ENCODE data around the gene GPR3. TPM values are rescaled to one million over a fixed set of nuclear protein-coding genes. Genes with fewer than 3 reads are reported as not detected.
A peak's percentile ranks its signal among the peaks of the same experiment; 100 is the strongest.

GPR3 gene
- total and polyA plus RNA-seq, 3 donors from 2014 or later = 0.12 to 0.47 (median 0.20) TPM

DNA sequence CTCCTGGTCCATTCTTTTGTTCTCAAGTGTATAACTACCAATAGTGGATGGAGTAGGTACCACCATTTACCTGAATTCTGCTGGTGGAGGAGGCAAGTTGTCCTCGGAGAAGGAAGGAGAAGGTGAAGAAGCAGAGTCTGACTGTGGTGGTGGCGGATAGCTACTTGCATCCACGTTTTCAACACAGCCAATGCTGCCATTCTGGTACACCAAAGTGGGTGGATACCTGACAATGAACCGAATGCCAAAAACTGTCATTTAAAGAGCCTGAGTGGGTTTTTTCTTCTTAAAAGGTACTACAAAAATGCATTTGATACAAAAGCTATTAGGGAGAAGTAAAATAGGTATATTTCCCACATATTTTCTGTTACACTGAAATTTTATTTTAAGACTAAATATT, 20.1 kb downstream of the GPR3 start:
- H3K4me3 ChIP-seq = no peak overlapping the region
- no peaks in the 10 kb centered on the region for H3K36me3 ChIP-seq (ENCODE audit: low read depth, missing control alignments)
- 95 to 96% methylated on average over 4 of the region's 4 CpGs for WGBS, 2 donors
- peaks cover 5% of the 10 kb centered on the region for H3K4me1 ChIP-seq
- no peak for TF ChIP-seq POLR2A (IDR thresholded peaks at IDR 0.05)
- TF ChIP-seq, protein P1, sequence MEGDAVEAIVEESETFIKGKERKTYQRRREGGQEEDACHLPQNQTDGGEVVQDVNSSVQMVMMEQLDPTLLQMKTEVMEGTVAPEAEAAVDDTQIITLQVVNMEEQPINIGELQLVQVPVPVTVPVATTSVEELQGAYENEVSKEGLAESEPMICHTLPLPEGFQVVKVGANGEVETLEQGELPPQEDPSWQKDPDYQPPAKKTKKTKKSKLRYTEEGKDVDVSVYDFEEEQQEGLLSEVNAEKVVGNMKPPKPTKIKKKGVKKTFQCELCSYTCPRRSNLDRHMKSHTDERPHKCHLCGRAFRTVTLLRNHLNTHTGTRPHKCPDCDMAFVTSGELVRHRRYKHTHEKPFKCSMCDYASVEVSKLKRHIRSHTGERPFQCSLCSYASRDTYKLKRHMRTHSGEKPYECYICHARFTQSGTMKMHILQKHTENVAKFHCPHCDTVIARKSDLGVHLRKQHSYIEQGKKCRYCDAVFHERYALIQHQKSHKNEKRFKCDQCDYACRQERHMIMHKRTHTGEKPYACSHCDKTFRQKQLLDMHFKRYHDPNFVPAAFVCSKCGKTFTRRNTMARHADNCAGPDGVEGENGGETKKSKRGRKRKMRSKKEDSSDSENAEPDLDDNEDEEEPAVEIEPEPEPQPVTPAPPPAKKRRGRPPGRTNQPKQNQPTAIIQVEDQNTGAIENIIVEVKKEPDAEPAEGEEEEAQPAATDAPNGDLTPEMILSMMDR (IDR thresholded peaks at IDR 0.05) = no peak
- DNase-seq = no peak
- no peaks in the 10 kb centered on the region for H3K9me3 ChIP-seq
- no peaks in the 10 kb centered on the region for H3K27me3 ChIP-seq
- intact Hi-C loops (cut with DNase I; ENCODE audit: low total_unique reads) = loop anchor here (10.0 kb wide), 1 partner anchor 92 kb away; no protein-coding TSS in a partner anchor
- H3K27ac ChIP-seq = no peak overlapping the region

DNA sequence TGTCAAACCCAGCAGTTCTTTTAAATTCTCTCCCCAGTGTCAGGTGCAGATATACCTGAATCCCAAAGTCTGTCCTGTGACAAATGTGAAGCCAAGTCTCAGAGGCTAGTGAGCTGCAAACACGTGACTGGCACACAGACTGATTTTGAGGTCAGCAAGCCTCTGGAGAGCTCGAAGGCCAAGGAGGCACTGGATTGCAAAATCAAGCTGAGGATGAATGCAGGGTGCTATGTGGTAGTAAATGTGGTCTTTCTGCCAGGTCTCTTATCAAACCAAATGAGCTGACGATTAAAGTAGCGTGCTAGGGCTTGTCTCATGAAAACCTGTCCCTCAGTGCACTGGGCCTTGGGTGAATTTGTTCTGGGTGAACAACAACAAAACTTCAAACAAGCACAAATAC, 20.6 kb downstream of the GPR3 start:
- H3K9me3 ChIP-seq = no peaks in the 10 kb centered on the region
- intact Hi-C loops (cut with DNase I; ENCODE audit: low total_unique reads) = loop anchor here (10.0 kb wide), 1 partner anchor 92 kb away; no protein-coding TSS in a partner anchor
- no peak for DNase-seq
- no peak overlapping the region for H3K4me3 ChIP-seq
- H3K4me1 ChIP-seq = peaks cover 10% of the 10 kb centered on the region
- H3K36me3 ChIP-seq (ENCODE audit: low read depth, missing control alignments) = no peaks in the 10 kb centered on the region
- no peaks in the 10 kb centered on the region for H3K27me3 ChIP-seq
- no peak overlapping the region for H3K27ac ChIP-seq
- TF ChIP-seq POLR2A (IDR thresholded peaks at IDR 0.05) = no peak
- TF ChIP-seq, protein P1 (IDR thresholded peaks at IDR 0.05) = no peak
- 80 to 82% methylated on average over 4 of the region's 4 CpGs for WGBS, 2 donors

DNA sequence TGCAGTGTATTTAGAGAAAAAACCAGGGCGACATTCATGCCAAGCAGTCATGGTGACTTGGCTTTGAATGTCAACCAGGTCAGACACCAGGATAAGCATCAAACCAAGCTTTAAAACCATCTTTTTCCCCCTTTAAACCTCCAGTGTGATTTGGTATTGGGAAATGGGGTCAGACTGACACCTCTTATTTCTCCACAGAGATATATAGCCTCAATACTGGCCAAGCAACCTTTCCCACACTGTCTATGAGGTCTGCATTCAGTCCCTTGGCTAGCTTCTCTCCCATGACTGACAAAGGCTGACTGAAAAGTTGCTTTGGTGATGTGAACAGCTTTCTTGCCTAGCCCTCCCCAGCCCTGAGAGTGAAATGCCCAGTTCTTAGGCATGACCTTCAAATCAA, 21.7 kb downstream of the GPR3 start:
- Histone ChIP-seq H3K27me3 (no peaks in the 10 kb centered on the region), H3K36me3 (ENCODE audit: low read depth, missing control alignments) (no peaks in the 10 kb centered on the region), H3K4me3 (no peak overlapping the region), H3K9me3 (no peaks in the 10 kb centered on the region), H3K4me1 (peaks cover 19% of the 10 kb centered on the region), H3K27ac (no peak overlapping the region)
- TF ChIP-seq POLR2A (IDR thresholded peaks at IDR 0.05) = no peak
- TF ChIP-seq, protein P1 (IDR thresholded peaks at IDR 0.05) = no peak
- WGBS, 2 donors = 97 to 100% methylated on average over 1 of the region's 1 CpG
- no peak for DNase-seq
- intact Hi-C loops (cut with DNase I; ENCODE audit: low total_unique reads) = loop anchor here (10.0 kb wide), 1 partner anchor 91 kb away; no protein-coding TSS in a partner anchor

DNA sequence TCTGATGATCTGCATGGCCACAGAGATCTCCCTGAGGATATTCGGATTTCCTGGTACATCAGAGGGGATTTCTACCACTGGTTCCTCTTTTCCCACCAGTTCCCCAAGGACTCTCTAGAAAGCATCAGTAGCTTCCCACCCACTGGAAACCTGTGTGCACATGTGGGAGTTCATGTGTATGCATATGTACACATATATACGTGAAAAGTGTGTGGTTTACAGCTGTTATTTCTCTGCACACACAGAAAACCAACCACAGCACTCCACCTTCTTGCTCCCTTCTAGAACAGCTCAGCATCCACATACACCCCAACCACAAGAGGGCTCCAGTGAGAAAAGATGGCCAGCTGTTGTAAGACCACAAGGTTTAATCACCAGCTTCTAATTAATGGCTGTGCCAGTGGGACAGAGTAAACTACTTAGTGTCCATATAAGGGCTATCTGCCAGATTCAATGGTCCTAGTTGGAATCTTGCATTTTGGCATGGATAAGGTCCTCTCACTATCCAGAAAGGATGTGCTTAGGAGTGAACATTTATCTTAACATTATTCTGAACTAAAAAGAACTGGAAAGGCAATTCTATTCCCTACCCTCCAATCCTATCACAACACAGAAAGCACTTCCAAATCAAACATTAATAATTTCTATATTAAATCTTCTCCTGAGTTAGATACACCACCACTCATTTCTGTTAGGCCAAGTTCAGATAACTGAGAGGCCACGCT, 24.1 kb downstream of the GPR3 start:
- Histone ChIP-seq H3K27me3 (no peaks in the 10 kb centered on the region), H3K9me3 (no peaks in the 10 kb centered on the region), H3K4me1 (peaks cover 20% of the 10 kb centered on the region), H3K27ac (no peak overlapping the region), H3K4me3 (no peak overlapping the region), H3K36me3 (ENCODE audit: low read depth, missing control alignments) (no peaks in the 10 kb centered on the region)
- DNase-seq = peak; percentile 67
- TF ChIP-seq POLR2A (IDR thresholded peaks at IDR 0.05) = no peak
- TF ChIP-seq, protein P1 (IDR thresholded peaks at IDR 0.05) = peak; percentile 38 to 76 (median 51)
- intact Hi-C loops (cut with DNase I; ENCODE audit: low total_unique reads) = loop anchor here (10.0 kb wide), 1 partner anchor 88 kb away; no protein-coding TSS in a partner anchor
- WGBS, 2 donors = 80 to 83% methylated on average over 3 of the region's 3 CpGs
